NCI-H2107 (cell line): Measurements from ENCODE around the gene NRG3.

Experiments used
- DNase-seq: peaks from one replicate; lab custom pipeline; 2025; lab: John Stamatoyannopoulos, UW

NRG3 gene

GRCh38 chr10:82817676-82818422 is 942.9 kb downstream of the NRG3 start:
- no peak for DNase-seq

- no peak for DNase-seq
Observed at GRCh38 chr10:82821043-82821442, 946.0 kb downstream of the NRG3 start.

DNA sequence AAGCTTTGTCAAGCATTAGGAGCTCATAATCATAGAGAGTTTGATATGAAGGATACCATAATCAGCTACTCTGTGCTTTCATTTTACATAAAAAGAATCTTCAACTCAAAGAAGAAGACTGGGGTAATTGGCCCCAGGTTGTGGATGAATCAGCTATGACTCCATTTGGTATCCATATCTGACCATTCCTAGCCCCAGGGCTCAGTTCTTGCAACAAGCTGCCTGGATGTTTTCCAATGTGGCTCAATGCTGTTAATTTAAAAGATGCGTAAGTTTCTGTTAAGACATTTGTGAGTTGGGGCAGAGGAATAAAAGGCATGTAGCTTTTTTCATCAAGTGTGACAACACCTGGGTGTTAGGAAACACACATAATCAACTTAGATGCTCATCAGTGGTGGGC is 951.1 kb downstream of the NRG3 start:
- no peak for DNase-seq

DNA sequence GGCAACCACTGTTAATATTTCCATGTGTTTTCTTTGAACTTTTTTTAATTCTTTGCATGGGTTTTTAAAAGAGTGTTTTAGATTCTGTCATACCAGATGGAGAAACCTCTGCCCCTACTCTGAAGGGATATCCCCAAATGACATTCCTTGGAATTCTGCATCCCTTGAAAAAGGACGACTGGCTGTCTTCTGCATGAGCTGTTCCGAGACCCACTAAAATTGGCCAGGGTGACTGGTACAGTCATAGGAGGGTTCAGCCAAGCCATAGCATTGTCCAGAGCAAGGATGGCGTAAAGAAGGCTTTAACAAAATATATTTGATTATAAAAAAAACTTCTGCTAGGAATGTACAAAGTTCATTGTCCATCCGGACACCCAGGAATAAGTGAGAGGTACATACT is 952.9 kb downstream of the NRG3 start:
- no peak for DNase-seq

DNA sequence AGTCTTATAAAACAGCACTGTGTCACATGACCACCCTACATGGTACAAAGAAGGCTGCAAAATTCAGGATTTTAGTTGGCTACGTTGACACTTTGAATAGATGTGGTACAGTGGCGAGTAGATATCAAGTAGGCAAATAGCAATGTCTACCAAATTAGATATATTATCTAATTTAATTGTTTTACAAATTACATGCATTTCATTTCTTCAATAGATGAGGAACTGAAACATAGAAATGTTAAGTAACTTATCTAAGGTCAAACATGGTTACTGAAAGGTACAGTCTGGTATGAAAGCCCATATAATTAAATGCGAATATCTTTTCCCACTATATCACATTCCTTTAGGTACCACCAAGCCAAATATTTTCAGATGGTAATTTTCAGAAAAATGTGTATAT is 972.2 kb downstream of the NRG3 start:
- no peak for DNase-seq

DNA sequence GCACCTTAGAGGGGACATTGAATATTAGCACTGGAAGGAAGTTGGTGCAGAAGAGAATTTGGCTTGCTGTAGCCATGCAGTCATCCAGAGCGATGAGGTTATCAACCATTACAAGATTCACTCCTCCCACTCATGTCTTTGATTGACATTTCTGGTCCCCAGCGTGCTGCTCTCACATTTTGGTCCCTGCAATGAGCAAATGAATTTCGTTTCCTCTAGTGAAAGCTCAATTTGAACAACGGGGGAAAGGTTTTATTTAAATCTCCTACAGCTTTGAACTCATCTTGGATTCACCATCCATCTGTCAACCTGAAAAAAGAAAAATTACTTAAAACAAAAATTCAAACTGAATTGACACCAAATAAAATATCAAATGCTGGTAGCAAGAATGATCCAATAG is 975.2 kb downstream of the NRG3 start:
- no peak for DNase-seq

GRCh38 chr10:82856957-82857613 is 982.1 kb downstream of the NRG3 start:
- DNase-seq = no peak

DNA sequence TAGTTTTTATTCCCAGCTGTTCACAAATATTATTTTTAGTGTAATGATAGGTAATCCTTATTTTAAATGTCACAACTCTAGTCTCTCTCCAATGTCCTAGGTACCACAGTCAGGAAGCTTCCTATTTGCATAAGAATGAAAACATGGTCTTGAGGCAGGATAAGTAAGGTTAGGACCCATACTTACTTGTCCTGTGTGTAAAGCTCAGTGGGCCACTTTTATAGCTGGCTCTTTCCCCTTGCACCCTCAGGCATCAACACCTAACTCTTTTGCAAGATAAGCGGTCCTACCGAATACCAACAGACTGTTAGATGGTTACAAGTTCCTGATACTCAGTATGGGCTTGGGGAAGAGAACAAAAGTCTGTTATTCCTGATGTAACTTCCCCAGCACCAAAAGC is 986.9 kb downstream of the NRG3 start:
- no peak for DNase-seq

DNA sequence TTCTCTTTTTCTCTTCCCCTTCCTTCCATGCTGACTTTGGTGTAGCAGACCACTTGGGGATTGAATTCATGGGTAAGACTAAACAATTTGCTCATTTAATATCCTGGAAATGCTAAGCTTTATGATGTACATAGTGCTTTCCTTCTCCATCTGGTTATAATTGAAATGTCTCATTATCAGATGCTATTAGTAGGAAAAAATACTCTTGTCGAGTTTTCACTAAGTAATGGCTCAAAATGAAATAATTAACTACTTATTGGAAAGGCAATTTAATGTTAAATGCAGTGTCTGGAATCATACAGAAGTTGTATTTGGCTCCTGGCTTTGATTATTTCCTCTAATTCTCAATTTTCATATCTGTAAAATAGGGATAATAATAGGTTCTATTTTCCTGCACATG is 990.4 kb downstream of the NRG3 start:
- no peak for DNase-seq

DNA sequence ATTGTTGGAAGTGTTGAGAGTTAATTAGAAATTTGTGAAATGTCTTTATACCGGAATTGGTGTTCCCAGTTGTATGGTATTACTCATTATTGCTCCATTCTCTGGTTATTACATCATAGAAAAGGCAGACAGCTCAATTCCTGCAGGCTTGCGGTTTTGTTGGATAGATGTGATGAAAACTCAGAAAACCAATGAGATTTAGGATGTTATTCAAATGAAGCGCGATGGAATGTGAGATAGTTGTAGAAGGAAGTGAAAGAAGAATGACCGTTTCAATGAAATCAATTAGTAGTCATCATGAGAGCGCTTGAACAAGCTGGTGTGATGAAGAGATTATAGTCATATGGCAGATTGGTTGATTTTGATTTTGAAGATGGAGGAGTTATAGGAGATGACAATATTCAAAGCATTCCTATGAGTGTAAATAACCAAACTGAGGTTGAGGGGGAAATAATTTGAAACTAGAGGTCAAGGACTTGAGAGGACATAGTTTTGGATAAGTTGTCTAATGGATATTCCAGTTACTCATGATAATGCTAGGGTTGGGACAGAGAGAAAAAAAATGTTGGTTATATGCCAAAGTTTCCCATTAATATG is 991.5 kb downstream of the NRG3 start:
- no peak for DNase-seq

DNA sequence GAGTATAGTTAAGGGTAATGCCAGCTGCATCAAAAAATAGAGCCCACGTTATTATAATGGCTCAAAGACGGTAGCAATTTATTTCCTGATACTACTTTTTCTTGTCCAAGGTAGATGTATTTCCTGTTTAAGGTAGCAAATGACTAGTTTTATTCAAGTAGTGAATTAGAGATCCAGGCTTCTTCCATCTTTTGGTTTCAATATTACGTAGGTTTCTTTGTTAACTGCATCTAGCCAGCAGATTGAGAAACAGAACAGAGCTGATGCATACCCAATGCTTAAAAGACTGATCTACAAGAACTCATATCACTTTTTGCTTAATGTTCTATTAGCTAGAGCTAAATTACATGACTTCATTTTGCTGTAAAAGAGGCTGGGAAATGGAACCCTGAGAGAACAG is 992.1 kb downstream of the NRG3 start:
- DNase-seq = no peak

GRCh38 chr10:82874671-82875070 is 999.7 kb downstream of the NRG3 start:
- DNase-seq = no peak

- DNase-seq = no peak
Observed at GRCh38 chr10:82880776-82881290, 1005.8 kb downstream of the NRG3 start.

DNA sequence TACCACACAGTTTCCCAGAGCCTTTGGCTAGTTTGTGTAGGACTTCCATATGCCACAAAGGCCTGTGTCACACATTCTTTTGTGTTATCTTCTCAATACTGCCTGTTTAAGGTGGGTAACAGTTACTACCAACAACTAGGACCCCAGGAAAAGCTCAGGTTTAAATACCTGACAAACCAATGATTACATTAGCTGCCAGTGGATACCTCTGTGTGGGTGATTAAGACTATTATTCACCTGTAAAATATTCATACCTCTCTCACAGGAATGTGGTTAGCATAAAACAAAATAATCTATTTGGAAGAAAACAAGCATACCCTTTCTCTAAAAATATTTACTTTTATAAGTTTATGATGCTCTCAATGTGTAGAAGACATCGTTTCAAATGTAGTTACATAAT is 1007.7 kb downstream of the NRG3 start:
- no peak for DNase-seq

DNA sequence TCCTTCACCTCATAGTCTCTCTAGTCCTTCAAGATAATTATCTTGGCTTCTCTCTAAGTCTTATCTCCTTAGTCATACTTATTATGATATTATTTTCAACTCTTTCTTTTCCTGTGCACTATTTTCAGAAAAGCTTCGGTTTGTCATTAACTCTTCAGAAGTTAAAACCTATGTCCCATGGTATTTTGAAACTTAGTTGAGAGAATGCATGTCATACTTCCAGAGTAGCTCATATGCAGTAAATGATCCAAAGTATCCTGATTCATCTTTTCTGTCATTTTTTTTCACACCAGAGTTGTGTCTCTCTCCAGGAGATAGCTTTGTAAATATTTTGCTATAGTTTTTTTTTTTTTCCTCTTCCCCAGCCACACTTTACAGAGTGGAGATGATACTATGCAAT is 1008.6 kb downstream of the NRG3 start:
- no peak for DNase-seq

DNA sequence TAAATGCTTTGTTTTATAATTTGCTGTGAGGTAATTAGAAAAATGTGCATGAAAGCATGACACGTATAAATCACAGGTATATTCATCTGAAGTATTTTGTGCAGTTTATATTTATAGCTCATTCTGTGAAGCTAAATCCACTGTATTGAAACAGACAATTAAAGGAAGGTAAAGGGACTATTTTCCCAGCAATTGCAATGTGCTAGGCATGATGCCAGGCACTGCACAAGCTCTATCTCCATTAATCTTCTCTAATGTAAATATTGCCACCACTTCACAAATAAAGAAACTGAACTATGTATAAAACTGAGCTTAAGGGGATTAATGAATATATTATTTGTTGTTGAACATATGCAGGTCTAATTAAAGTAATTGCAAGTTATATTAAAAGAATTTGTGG is 1012.5 kb downstream of the NRG3 start:
- DNase-seq = no peak

DNA sequence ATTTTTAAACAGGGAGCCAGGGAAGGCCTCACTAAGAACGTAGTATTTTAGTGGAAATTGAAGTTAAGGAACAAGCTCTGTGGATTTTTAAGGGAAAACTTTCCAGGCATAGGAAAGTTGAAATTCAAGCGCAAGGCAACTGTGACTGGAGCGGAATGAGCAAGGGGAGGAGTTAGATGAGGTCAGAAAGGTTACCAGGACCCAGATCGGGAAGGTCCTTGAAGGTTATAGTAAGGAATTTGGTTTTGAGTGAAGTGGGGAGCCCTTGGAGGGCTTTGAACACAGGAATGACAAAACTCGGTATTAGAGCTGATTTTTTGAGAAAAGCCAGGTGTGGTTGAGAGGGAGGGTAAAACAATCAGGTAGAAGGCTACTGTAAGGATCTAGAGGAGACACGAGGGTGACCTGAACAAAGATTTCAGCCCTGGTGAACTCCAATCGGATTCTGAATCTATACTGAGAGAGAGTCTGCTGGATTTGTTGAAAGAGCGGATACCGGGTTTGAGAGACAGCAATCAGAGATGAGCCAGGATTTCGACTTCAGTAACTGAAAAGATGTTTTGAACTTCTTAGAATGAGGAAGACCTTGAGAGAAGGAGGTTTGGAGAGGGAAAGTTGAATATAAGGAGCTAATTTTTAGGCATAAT is 1013.9 kb downstream of the NRG3 start:
- DNase-seq = no peak

DNA sequence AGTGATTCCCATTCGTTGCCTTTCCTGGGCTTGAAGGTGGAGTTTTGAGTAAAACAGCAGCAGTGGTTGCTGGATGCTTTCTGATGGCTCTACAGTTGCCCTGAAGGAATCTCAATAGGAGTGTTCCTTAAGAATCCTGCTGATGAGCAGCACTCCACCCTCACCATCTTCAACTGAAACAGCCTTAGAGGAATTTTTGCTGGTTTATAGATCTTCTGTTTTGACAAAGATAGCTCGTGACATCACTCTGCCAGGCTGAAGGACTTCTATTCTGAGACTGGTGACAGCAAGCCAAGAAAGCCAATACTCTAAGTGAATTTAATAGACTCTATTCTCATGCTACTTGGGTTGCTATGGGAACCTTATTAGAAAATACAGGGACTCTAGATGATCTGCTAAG is 1014.7 kb downstream of the NRG3 start:
- DNase-seq = no peak

DNA sequence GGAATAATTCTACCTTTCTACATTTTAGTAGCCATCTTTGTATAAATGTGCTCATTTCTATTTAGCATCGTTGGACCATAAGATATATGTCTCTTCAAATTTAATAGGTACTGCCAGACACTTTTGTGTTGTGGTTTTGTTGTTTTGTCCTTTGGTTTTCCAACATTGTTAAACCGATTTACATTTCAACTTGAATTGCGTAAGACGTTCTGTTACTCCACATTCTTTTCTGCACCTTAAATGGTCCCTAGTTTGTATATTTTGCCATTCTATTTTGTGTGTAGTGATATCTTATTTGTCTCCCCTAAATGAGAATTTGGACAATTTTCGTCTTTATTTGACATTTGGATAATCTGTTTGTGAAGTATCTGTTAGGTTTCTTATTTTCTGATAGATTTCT is 1015.6 kb downstream of the NRG3 start:
- DNase-seq = no peak

- DNase-seq = no peak
Observed at GRCh38 chr10:82908096-82908495, 1033.1 kb downstream of the NRG3 start.

GRCh38 chr10:82908751-82909150 is 1033.8 kb downstream of the NRG3 start:
- no peak for DNase-seq

- no peak for DNase-seq
Observed at GRCh38 chr10:82910301-82910700, 1035.3 kb downstream of the NRG3 start.

- no peak for DNase-seq
Observed at GRCh38 chr10:82914655-82915136, 1039.7 kb downstream of the NRG3 start.
